NCI-H526 treated with DMSO at 0.1 percent for 48 hours (cell line): ENCODE measurements around the gene PKNOX1.
"Not testable (repeated sequence)": the region's sequence is repeated elsewhere in the genome, so short reads cannot be mapped to it uniquely, and the experiment has no call there.

Experiments
- DNase-seq: peaks from one replicate; lab custom pipeline; 2025; lab: John Stamatoyannopoulos, UW

PKNOX1 gene

DNA sequence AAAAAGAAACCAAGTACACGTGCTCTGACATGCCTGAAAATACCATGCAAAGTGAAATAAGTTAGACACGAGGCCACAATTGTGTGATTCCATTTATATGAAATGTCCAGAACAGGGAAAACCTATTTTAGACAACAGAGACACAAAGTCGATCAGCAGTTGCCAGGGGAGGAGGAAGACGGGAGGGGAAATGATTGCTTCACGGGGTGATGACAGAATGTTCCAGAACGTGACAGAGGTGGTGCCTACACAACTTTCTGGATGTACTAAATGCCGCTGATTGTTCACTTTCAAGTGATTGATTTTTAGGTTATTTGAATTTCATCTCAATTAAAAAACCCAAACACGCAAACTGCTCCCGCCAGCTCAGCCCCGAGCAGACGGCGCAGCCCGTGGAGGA is 78.8 kb downstream of the PKNOX1 start:
- not testable (repeated sequence) for DNase-seq

- not testable (repeated sequence) for DNase-seq
Observed at GRCh38 chr21:43062955-43063664, 88.7 kb downstream of the PKNOX1 start.

GRCh38 chr21:43064265-43064917 is 90.0 kb downstream of the PKNOX1 start:
- not testable (repeated sequence) for DNase-seq

DNA sequence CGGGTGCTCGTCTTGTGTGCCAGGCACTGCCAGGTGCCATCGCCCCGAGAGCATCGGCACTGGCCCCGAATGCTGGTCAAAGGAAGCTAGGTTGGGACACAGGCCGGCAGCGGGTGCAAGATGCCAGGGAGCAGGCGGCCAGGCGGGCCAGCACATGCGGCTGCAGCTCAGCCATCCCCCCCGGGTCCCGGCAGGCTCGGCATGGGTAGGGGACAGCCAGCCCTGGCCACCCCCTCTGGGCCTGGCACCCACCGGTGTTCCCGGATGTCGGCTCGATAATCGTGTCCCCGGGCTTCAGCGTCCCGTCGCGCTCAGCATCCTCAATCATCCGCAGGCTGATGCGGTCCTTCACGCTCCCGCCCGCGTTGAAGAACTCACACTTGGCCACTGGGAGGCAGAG is 91.6 kb downstream of the PKNOX1 start:
- DNase-seq, result not testable (repeated sequence)

GRCh38 chr21:43066690-43067089 is 92.3 kb downstream of the PKNOX1 start:
- not testable (repeated sequence) for DNase-seq

DNA sequence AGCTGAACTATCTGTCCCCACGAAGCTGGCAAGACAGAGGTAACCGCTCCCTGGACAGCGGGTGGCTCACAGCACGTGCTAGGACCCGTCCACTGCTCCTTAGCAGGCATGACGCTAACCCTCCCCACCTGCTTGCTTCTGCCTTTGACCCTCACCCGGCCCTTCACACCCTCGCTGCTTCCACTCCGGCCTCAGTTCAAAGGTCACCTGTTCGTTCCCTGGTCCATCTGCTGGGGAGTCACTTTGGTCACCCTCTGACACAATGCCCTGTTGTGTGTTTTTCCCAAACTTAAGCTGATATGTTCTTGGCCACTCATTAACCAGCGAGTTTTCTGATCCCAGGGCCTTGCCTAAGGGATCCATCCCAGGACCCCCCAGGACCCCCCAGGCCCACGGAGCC is 93.7 kb downstream of the PKNOX1 start:
- DNase-seq, result not testable (repeated sequence)

- not testable (repeated sequence) for DNase-seq
Observed at GRCh38 chr21:43069682-43070081, 95.3 kb downstream of the PKNOX1 start.

GRCh38 chr21:43072742-43073141 is 98.4 kb downstream of the PKNOX1 start:
- not testable (repeated sequence) for DNase-seq

DNA sequence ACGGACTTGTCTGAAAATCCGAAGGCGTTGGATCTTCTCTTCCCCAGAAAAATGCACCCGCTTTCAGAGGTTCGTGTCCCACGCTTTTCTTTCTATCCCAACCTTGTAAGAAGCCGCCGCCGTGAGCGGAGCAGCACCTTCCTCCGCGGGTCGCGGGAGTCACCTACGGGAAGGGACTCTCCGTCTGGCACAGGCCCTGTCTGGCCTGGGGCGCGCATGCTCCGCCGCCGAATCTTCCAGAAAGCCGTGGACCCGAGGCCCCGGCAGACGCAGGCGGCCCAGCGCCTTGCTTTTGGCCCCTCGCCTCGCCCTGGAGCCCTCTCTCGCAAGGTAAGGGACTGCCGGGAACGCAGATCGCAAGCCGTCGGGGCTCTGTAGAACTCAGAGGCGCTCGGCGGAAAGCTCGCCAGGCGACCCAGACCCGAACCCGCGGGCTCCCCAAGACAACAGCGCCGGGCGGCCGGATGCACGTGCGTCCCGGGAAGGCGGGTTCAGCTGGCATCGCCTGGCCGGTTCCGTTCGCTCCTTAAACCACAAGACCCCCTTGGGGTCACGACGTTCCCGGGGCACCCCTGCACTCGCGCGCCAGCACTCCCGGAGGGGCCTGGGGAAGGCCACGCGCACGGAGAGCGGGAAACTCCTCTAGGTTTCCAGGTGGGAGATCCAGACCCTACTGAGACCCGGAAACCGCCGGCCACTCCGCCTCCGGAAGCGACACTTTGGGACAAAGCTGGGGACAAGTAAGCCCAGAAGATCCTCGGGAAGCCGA is 100.2 kb downstream of the PKNOX1 start:
- DNase-seq, result not testable (repeated sequence)

DNA sequence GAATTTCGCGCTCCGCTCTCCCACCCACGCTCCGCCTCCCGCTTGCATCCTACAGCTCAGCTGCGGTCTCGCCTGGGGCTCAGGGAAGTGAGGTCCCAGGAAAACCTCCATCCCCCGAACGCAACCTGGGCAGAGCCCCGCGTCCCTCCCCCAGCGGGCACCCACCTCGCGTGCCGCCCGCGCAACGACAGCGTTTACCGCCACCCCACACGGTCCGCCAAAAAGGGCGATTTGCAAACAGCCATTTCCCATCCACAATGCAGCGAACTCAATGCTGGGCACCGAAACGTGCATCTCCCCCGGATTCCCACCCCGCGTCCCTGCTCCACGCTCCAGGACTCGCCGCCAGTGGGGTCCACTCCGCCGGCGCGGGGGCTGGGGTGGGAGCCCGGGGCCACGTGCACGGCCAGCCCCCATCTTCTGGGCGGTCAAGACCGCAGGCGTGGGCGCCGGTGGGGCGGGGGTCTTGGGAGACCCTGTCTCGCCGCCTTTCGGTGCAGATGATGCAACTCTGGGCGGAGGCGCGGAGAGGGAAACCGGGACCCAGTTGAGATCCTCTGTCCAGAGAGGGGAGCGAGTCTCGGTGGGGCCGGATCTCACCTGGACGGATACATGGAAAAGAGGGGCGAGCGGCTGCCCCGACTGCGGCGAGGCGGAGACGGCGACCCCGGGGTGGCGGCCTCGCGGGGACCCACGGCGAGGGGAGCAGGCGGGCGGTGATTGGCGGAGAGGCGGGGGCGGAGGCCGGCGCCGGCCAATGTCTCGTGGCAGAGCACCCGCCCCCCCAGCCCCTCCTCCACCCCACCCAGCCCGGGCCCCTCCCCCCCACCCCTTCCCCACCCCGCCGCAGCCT is 101.0 kb downstream of the PKNOX1 start, which contains the start of gene CBS:
Gene CBS, minus strand, starts transcription at position 666 of the 853 bp plus-strand sequence. CDS start 3,642 bp downstream, outside the sequence.
- not testable (repeated sequence) for DNase-seq

DNA sequence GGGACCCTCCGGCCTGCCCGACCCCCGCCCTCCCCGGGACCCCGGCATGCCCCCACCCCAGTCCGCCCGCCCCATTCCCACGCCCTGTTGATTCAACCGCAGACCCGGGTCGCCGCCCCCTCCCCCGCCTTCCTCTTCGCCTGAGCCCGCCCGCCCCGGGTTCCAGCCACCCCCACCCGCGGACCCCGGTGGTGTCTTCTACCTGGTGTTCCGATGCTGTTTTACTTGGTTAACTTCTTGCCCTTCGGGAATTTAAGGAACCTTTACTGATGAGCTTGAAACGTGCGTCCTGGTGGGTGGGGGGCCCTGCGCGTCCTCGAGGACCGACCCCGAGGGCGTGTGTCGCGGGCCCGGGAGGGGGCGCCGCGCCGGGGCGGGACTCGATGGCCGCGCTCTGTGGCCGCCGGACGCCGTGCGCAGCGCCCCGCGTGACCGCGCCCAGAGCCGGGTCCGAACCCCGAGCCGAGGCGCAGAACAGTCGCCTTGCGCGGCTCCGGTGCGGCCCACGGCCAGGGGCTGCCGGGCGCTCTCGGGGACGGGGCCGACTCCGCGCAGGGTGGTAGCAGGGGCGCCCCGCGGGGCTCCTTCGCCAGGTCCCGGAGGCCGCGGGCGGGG is 101.8 kb downstream of the PKNOX1 start:
- not testable (repeated sequence) for DNase-seq

GRCh38 chr21:43076643-43077042 is 102.3 kb downstream of the PKNOX1 start:
- DNase-seq, result not testable (repeated sequence)

GRCh38 chr21:43082587-43083300 is 108.4 kb downstream of the PKNOX1 start:
- DNase-seq, result not testable (repeated sequence)
